Measurements from ENCODE around the gene LDB1.

Gene LDB1, protein sequence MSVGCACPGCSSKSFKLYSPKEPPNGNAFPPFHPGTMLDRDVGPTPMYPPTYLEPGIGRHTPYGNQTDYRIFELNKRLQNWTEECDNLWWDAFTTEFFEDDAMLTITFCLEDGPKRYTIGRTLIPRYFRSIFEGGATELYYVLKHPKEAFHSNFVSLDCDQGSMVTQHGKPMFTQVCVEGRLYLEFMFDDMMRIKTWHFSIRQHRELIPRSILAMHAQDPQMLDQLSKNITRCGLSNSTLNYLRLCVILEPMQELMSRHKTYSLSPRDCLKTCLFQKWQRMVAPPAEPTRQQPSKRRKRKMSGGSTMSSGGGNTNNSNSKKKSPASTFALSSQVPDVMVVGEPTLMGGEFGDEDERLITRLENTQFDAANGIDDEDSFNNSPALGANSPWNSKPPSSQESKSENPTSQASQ

DNA sequence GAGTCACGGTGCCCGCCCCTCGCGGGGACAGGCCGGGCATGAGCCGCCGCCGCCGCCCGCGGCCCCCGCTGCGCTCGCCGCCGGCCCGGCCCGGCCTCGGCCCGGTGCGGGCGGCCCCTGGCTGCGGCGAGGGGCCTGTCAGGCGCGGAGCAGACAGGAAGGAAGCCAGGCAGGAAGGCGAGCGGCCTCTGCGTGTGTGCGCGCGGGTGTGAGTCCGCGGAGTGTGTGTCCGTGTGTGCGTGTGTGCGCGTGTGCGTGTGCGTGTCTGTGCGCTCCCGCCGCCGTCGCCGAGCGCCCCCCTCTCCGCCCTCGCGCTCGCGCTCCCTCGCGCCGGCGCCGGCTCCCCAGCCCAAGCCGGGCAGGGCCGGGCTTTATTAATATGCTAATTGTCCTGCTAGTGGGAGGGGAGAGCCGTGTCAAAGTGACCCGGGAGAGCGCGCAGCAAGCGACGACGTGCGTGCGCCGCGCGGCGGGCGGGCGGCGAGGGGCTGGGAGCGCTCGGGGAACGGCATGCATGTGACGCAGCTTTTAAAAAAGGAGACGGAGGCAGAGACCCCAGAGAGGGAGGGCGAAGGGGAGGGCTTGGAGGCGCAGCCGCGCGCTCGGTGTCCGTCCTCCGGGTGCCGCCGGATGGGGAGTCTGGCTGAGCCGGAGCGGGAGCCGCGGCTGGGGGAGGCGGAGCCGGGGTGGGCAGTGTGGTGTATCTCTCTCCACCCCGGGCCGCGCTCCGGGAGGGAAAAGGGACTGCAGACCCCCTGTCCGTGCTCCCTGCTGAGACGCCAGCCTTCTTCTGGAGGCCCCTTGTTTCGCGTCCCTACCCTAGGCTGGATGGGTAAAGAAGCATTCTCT, at the start of gene LDB1:
Gene LDB1 (minus strand): TSS at position 227 of the 849 bp plus-strand sequence. CDS start 258 bp downstream, outside the sequence.
- DNase-seq = peak; percentile 30

DNA sequence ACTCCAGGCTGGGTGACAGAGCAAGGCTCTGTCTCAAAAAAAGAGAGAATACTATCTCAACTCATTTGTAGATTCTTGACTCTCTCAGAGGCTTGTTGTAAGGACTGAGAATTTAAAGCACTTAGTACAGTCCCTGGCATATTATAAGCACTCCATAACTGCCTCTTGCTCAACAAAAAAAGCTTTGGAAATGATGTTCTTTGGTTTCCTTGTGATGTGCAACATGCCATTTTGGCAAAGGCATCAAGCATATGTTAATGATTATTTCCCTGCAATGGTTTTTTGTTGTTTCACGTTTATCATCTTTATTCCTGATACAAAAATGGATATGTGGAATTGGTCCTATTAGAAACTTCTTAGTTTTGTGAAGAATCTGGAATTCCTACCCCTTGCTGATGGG, 47.7 kb upstream of the LDB1 start:
- no peak for DNase-seq

DNA sequence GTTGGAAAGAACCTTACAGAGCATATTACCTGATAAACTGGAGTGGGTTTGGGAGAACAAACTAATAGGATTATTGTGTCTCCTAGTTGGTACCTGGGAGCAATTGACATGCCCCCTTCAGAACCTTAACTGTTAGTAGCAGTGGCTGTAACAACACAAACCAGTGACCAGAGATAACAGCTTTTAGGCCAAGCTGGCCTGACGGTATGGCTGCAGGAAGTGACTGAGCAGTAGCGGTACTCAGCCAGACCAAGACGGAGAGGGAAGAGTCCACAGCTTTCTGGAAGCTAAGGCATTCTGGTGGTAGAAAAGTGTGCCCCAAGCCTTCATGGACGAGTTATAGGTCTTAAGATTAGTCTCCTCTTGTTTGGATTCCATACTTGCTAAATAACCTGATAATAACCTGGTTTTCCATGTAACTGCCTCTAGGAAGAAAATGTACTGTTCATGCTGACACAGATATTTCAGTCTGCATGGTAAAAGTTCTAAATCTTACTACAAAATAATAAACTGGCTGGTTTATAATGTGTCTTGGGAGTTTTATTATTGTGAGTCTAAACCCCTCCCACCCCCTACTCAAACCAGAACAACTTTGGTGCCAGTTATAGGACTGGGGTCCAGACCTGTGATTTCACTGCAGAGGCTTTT, 43.3 kb upstream of the LDB1 start:
- no peak for DNase-seq

DNA sequence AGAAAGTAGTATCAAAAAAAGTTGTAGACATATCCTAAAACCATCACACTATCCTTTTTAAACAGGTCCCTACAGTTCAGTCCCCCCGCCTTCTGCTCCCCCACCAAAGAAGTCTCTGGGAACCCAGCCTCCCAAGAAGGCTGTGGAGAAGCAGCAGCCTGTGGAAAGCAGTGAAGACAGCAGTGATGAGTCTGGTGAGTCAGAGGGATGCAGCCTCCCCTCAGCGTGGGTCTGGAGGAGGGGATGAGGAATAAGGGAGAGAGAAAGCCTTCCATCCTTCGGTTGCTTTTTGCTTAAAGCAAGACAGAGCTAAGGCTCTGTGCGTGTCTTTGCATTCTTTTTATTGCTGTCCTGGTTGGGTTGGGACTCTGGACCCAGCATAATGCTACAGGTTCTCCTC, 39.7 kb upstream of the LDB1 start:
- no peak for DNase-seq

DNA sequence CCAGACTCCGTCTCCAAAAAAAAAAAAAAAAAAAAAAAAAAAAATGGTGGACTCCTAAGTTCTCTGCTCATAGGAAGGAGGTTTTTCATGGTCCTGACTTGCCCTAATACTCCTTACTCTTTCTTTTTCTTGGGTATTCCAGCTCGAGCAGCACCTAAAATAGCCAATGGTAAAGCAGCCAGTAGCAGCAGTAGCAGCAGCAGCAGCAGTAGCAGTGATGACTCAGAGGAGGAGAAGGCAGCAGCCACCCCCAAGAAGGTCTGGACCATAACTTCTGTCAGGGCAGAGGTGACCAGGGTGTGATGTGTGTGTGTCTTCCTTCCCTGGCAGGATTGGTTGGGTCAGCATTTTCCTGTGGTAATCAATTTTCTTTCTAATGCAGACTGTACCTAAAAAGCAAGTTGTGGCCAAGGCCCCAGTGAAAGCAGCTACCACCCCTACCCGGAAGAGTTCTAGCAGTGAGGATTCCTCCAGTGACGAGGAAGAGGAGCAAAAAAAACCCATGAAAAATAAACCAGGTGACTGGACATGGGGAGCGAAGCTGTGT, 39.0 kb upstream of the LDB1 start:
- DNase-seq = no peak

DNA sequence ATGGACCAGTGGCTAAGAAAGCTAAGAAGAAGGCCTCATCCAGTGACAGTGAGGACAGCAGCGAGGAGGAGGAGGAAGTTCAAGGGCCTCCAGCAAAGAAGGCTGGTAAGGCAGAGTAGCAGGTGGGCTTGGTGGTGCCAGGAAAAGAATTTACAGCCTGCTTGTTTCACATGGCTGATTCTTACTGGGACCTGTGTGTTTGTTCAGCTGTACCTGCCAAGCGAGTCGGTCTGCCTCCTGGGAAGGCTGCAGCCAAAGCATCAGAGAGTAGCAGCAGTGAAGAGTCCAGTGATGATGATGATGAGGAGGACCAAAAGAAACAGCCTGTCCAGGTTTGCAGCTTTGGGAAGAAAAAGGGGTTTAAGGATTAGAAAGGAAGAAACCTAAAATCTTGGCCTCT, 37.1 kb upstream of the LDB1 start:
- DNase-seq = no peak

DNA sequence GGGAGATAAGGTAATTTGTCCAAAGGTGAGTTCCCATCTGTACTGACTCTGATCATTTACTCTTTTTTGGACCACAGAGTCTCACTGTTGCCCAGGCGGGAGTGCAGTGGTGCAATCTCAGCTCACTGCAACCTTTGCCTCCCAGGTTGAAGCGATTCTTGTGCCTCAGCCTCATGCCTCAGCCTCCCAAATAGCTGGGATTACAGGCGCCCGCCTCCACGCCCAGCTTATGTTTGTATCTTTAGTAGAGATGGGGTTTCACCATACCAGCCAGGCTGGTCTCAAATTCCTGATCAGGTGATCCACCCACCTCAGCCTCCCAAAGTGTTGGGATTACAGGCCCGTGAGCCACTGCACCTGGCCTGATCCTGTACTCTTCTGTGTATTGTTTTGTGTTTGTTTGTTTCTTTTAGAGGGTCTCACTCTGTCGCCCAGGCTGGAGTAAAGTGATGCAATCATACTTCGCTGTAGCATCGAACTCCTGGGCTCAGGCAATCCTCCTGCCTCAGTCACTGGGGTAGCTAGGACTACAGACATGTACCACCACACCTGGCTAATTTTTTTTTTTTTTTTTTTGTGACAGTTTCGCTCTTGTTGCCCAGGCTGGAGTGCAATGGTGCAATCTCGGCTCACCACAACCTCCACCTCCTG, 34.4 kb upstream of the LDB1 start:
- no peak for DNase-seq

DNA sequence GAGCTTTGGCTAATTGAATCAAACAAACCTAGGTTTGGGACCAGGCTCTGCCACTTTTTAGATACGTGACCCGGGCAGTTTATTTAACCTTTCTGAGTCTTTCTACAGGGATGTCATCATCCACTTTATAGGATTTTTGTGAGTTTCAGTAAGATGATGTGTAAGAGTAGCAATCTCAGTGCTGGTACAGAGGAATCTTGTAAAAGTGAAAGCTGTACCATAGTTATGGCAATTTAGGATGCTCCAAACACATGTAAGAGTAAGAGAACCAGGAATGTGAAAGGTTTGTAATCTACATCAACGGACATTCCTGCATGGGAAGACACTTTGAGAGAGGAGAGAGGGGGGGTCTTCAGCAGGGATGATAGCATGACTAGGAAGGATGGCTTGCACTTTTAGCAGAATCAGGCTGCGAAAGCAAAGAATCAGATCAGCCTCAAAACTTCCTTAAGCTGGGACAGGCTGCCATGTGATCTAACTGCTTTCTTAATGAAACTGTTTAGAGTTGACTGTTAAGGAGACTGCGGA, 33.0 kb upstream of the LDB1 start:
- no peak for DNase-seq

DNA sequence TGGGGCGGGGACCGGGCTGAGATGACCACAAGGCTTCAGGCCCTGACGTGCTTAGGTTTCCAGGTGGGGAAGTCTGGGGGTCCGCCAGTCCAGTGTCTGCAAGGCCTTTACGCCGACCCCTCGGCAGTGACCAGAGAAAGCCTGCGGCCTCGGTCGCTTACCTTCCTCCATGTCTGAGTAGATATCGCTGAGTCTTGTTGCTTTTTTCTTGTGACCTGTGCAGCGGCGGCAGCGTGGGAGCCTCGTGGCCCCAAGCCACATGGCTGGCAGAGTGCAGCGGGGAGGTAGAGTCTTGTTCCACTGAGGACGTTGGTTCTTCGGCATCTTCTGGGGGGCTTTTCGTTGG, 32.4 kb upstream of the LDB1 start:
- DNase-seq = no peak

DNA sequence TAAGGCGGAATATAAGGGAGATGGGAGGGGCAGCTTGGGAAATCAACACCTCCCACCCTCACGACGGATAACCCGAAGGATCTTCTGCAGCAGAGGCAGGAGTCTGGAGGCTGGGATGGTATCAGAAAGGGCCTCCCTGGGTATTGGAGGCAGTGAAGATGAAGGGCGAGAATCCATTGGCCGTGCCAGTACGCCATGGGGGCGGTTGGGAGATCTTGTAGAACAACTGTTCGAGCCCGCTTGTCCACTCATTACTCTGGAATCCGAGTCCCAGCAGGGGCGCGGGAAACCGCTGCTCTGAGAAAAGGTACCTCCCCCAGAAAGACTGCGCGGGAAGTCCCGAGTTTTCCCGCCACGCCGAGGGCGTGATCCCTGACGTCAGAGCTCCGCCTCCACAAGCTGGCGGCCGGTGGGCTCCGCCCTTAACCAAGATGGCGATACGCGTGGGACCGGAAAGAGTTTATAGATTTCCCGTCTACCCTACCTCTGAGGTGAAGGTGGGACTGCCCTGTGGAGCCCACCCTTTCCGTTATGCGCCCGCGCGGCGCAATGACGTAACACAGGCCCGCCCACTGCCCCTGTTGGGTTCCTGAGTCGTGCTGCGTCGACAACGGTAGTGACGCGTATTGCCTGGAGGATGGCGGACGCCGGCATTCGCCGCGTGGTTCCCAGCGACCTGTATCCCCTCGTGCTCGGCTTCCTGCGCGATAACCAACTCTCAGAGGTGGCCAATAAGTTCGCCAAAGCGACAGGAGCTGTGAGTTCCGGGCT, 31.8 kb upstream of the LDB1 start, which contains the start of gene NOLC1:
Gene NOLC1 (plus strand): TSS at position 616 of the 771 bp plus-strand sequence. CDS start 22 bp downstream, at position 638.
- DNase-seq = peak; percentile 85

DNA sequence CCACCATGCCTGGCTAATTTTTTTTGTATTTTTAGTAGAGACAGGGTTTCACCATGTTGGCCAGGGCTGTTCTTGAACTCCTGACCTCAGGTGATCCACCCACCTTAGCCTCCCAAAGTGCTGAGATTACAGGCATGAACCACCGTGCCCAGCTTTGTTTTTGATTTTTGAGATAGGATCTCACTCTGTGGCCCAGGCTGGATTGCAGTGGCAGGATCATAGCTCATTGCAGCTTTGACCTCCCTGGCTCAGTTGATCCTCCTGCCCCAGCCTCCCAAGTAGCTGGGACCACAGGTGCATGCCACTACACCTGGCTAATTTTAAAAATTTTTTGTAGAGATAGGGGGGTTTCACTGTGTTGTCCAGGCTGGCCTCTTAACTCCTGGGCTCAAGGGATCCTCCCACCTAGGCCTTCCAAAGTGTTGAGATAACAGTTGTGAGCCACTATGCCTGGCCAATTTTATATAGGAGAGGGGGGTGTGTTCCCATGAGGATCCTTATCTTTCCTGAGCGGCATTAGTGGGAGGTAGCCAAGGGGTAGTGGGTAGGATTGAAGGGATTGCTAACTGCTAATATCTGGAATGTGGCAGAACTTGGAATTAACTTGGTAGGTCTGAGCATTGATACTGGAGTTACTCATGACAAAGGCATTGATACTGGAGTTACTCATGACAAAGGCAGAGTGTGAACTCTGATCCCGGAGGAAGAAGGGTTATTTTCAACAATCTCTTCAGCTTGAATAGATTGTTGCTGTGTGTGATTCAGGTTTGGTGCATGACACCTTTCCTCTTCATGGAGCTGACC, 31.0 kb upstream of the LDB1 start:
- DNase-seq = no peak

DNA sequence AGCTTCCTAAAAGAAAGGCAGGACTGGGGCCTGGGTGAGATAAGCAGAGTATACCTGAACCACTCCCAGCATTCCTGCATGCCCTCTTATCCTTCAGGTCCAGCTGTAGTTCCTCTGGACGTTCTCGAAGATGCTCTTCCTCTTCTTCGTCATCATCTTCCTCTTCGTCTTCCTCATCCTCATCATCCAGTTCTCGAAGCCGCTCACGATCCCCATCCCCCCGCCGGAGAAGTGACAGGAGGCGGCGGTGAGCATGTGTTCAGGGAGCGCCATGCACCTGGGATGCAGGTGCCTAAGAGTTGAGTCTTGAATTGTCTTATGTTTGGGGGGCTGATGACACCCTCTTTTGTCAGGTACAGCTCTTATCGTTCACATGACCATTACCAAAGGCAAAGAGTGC, 28.1 kb upstream of the LDB1 start:
- no peak for DNase-seq

DNA sequence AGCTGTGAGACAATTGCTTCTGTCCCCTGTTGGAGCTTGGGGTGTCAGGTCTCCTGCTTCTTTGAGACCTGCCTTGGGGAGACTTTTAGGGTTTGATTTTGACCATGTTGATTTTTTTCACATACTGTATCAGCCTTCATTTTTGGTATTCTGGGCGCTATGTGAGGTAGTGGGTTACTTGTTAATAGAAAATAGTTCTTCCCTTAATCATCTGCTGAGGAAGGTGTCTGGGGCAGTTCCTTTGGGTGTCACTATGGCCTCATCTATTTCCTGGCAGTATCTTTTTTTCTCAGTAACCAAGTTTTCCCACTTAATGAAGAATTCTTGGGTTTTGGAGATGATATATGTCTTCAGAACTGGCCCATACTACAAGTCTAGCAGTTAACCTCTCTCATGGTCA, 27.4 kb upstream of the LDB1 start:
- no peak for DNase-seq

DNA sequence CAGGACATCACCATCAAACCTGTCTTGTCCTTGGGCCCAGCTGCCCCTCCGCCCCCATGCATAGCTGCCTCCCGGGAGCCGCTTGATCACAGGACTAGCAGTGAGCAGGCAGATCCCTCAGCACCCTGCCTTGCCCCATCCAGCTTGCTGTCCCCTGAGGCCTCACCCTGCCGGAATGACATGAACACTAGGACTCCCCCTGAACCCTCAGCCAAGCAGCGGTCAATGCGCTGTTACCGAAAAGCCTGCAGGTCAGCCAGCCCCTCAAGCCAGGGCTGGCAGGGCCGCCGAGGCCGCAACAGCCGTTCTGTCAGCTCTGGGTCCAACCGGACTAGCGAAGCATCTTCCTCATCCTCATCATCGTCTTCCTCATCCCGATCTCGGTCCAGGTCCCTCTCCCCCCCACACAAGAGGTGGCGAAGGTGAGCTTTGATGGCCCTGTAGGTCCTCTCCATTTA, 26.8 kb upstream of the LDB1 start:
- DNase-seq = no peak

DNA sequence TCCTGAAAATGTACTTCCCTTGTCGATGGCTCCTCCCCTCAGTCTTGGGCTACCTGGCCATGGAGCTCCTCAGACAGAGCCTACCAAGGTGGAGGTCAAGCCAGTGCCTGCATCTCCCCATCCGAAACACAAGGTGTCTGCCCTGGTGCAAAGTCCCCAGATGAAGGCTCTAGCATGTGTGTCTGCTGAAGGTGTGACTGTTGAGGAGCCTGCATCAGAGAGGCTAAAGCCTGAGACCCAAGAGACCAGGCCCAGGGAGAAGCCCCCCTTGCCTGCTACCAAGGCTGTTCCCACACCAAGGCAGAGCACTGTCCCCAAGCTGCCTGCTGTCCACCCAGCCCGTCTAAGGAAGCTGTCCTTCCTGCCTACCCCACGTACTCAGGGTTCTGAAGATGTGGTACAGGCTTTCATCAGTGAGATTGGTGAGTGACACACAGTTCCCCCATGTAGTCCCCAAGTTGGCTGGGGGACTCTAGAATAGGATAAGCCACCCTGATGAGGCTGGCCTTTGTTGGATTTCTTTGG, 21.5 kb upstream of the LDB1 start:
- DNase-seq = no peak

DNA sequence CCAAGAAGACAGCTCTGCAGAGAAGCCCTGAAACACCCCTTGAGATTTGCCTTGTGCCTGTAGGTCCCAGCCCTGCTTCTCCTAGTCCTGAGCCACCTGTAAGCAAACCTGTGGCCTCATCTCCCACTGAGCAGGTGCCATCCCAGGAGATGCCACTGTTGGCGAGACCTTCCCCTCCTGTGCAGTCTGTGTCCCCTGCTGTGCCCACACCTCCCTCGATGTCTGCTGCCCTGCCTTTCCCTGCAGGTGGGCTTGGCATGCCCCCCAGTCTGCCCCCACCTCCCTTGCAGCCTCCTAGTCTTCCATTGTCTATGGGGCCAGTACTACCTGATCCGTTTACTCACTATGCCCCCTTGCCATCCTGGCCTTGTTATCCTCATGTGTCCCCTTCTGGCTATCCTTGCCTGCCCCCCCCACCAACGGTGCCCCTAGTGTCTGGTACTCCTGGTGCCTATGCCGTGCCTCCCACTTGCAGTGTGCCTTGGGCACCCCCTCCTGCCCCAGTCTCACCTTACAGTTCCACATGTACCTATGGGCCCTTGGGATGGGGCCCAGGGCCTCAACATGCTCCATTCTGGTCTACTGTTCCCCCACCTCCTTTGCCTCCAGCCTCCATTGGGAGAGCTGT, 20.9 kb upstream of the LDB1 start:
- no peak for DNase-seq

DNA sequence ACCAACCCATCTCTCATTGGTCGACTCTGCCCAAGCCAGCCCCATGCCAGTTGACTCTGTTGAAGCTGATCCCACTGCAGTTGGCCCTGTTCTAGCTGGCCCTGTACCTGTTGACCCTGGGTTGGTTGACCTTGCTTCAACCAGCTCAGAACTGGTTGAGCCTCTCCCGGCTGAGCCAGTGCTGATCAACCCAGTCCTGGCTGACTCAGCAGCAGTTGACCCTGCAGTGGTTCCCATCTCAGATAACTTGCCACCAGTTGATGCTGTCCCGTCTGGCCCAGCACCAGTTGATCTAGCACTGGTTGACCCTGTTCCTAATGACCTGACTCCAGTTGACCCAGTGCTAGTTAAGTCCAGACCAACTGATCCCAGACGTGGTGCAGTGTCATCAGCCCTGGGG, 20.1 kb upstream of the LDB1 start:
- DNase-seq = no peak

DNA sequence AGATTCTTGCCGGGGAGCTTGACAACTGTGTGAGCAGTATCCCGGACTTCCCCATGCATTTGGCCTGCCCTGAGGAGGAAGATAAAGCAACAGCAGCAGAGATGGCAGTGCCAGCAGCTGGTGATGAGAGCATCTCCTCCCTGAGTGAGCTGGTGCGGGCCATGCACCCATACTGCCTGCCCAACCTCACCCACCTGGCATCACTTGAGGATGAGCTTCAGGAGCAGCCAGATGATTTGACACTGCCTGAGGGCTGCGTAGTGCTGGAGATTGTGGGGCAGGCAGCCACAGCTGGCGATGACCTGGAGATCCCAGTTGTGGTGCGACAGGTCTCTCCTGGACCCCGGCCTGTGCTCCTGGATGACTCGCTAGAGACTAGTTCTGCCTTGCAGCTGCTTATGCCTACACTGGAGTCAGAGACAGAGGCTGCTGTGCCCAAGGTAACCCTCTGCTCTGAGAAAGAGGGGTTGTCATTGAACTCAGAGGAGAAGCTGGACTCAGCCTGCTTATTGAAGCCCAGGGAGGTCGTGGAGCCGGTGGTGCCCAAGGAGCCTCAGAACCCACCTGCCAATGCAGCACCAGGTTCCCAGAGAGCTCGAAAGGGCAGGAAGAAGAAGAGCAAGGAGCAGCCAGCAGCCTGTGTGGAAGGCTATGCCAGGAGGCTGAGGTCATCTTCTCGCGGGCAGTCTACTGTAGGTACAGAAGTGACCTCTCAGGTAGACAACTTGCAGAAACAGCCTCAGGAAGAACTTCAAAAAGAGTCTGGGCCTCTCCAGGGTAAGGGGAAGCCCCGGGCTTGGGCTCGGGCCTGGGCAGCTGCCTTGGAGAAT, 19.3 kb upstream of the LDB1 start:
- DNase-seq = no peak

DNA sequence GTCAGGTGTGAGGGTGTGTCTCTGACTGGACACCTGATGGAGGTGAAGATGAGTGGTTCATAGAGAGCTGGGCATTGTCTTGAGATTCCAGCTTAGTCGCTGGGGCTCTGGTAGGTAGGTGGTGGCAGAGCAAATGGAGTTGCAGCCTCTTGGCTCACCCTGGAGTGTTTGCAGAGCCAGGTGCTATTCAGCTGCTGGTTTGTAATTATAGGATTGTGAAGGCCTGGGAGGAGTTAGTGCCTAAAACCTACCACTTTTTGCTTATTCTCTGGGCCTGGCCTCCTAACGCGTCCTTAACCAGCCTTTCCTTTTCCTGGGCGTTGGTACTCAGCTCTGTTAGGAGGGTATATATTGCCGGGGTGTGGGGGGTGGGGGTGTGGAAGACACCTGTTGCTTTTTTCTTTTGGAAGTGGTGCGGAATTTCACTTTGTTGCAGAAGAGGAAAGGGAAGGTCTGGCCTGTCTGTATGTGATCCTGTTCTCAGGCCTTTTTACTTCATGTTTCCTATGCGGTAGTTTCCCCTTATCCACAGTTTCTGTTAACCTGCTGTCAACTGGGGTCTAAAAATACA, 15.9 kb upstream of the LDB1 start:
- peak; percentile 18 for DNase-seq

All from DMS79 treated with DMSO at 0.1 percent for 48 hours (cell line).